ENCODE data around the gene ADARB2.

The ADARB2 gene

DNA sequence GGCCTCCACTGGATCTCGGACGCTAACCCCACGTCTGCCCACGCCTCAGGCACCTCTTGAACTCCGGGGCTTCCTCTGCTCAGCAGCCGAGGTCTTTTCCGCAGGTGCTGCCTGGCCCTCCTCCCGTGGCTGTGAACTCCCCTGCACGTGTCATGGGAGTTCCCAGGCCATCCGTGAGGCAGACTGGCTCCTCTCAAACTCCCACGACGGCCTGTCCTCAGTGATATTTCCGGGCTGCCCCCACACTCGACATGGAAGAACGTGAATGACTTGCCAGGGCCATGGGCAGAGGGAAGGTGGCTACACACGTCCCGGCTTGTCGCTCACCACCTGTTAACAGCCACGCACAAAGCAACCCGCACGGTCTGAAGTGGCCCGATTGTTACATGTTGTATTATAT, 110.9 kb downstream of the ADARB2 start:
- no peaks in the 10 kb centered on the region for H3K27me3 ChIP-seq (ENCODE audit: insufficient read depth, low read depth)
- no peak overlapping the region for H3K27ac ChIP-seq
- H3K4me2 ChIP-seq, result no peak overlapping the region
- no peaks in the 10 kb centered on the region for H4K20me1 ChIP-seq (ENCODE audit: insufficient read depth)
- H3K4me3 ChIP-seq (IDR thresholded peaks at IDR 0.05; ENCODE audit: insufficient read depth, low read depth, low read length), result no peak overlapping the region
- TF ChIP-seq, protein P1, sequence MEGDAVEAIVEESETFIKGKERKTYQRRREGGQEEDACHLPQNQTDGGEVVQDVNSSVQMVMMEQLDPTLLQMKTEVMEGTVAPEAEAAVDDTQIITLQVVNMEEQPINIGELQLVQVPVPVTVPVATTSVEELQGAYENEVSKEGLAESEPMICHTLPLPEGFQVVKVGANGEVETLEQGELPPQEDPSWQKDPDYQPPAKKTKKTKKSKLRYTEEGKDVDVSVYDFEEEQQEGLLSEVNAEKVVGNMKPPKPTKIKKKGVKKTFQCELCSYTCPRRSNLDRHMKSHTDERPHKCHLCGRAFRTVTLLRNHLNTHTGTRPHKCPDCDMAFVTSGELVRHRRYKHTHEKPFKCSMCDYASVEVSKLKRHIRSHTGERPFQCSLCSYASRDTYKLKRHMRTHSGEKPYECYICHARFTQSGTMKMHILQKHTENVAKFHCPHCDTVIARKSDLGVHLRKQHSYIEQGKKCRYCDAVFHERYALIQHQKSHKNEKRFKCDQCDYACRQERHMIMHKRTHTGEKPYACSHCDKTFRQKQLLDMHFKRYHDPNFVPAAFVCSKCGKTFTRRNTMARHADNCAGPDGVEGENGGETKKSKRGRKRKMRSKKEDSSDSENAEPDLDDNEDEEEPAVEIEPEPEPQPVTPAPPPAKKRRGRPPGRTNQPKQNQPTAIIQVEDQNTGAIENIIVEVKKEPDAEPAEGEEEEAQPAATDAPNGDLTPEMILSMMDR (conservative IDR thresholded peaks at IDR 0.05; ENCODE audit: low read depth, low read length), result no peak
- no peaks in the 10 kb centered on the region for H3K36me3 ChIP-seq (ENCODE audit: insufficient read depth)
- H2AFZ ChIP-seq (ENCODE audit: low read depth), result no peak overlapping the region
- H3K9ac ChIP-seq, result no peak overlapping the region
- no peaks in the 10 kb centered on the region for H3K4me1 ChIP-seq (ENCODE audit: low read depth, poor library complexity, severe bottlenecking)
- H3K79me2 ChIP-seq (ENCODE audit: insufficient read depth, low read depth), result no peaks in the 10 kb centered on the region

DNA sequence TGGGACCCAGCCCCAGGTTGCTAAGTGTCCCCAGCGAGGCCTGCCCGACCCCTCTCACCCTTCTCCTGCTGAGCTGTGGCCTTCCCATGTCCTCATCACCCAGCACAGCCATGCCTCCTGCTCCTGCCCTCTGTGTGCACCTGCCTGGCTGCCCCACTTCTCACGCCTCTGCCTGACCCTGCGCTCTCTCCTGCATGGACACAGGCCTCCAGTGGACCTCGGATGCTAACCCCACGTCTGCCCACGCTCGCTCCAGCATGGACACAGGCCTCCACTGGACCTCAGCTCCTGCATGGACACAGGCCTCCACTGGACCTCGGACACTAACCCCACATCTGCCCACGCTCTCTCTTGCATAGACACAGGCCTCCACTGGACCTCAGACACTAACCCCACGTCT, 111.6 kb downstream of the ADARB2 start:
- H4K20me1 ChIP-seq (ENCODE audit: insufficient read depth), result no peaks in the 10 kb centered on the region
- TF ChIP-seq, protein P1 (conservative IDR thresholded peaks at IDR 0.05; ENCODE audit: low read depth, low read length), result no peak
- H3K4me3 ChIP-seq (IDR thresholded peaks at IDR 0.05; ENCODE audit: insufficient read depth, low read depth, low read length), result no peak overlapping the region
- H3K4me1 ChIP-seq (ENCODE audit: low read depth, poor library complexity, severe bottlenecking), result no peaks in the 10 kb centered on the region
- no peak overlapping the region for H2AFZ ChIP-seq (ENCODE audit: low read depth)
- no peak overlapping the region for H3K4me2 ChIP-seq
- no peaks in the 10 kb centered on the region for H3K27me3 ChIP-seq (ENCODE audit: insufficient read depth, low read depth)
- no peak overlapping the region for H3K9ac ChIP-seq
- H3K27ac ChIP-seq, result no peak overlapping the region
- H3K79me2 ChIP-seq (ENCODE audit: insufficient read depth, low read depth), result no peaks in the 10 kb centered on the region
- H3K36me3 ChIP-seq (ENCODE audit: insufficient read depth), result no peaks in the 10 kb centered on the region

DNA sequence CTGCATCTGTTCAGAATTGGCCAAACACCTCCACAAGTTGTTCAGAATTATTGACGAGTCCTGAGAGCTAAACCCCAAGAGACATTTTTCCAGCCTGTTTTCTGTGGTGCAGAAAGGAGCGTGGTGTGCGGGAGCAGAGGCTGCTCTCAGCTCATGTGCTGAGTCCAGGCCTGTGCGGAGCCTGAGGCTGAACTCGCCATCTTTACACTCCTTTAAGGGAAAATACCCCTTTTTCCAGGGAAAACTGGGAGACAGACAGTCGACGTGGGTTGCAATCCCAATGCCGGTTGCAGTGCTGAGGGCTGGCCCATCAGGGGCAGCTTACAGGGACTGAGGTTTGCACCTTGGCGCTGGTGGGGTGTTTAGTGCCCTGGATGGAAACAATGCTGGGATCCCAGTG, 112.2 kb downstream of the ADARB2 start:
- Histone ChIP-seq H4K20me1 (ENCODE audit: insufficient read depth) (no peaks in the 10 kb centered on the region), H2AFZ (ENCODE audit: low read depth) (no peak overlapping the region), H3K27me3 (ENCODE audit: insufficient read depth, low read depth) (no peaks in the 10 kb centered on the region), H3K36me3 (ENCODE audit: insufficient read depth) (no peaks in the 10 kb centered on the region), H3K9ac (no peak overlapping the region), H3K4me1 (ENCODE audit: low read depth, poor library complexity, severe bottlenecking) (no peaks in the 10 kb centered on the region), H3K4me3 (IDR thresholded peaks at IDR 0.05; ENCODE audit: insufficient read depth, low read depth, low read length) (no peak overlapping the region), H3K79me2 (ENCODE audit: insufficient read depth, low read depth) (no peaks in the 10 kb centered on the region), H3K4me2 (no peak overlapping the region), H3K27ac (no peak overlapping the region)
- TF ChIP-seq, protein P1 (conservative IDR thresholded peaks at IDR 0.05; ENCODE audit: low read depth, low read length), result no peak

DNA sequence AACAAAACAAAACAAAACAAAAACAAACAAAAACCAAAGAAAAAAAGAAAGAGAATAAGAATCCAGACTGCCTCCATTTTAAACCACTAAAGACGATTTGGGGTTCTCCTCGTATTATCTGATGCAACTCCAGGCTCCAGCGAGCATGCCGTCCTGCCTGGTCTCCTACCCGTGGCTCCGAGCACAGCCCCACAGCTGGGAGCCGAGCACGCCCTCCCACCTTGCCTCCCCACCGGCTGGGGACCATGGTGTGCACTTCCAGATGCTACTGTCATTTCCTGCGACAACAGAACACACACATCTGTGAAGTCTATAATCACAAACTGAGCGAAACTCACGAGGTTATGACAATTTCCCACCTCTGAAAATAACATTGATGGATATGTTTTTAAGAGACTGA, 113.1 kb downstream of the ADARB2 start:
- Histone ChIP-seq H3K27me3 (ENCODE audit: insufficient read depth, low read depth) (no peaks in the 10 kb centered on the region), H4K20me1 (ENCODE audit: insufficient read depth) (no peaks in the 10 kb centered on the region), H3K4me1 (ENCODE audit: low read depth, poor library complexity, severe bottlenecking) (no peaks in the 10 kb centered on the region), H3K9ac (no peak overlapping the region), H3K36me3 (ENCODE audit: insufficient read depth) (no peaks in the 10 kb centered on the region), H3K4me2 (no peak overlapping the region), H3K27ac (no peak overlapping the region), H3K79me2 (ENCODE audit: insufficient read depth, low read depth) (no peaks in the 10 kb centered on the region), H2AFZ (ENCODE audit: low read depth) (no peak overlapping the region), H3K4me3 (IDR thresholded peaks at IDR 0.05; ENCODE audit: insufficient read depth, low read depth, low read length) (no peak overlapping the region)
- TF ChIP-seq, protein P1 (conservative IDR thresholded peaks at IDR 0.05; ENCODE audit: low read depth, low read length), result no peak
